ENCODE data around the gene FKBP14.
"Not testable (repeated sequence)": the region's sequence is repeated elsewhere in the genome, so short reads cannot be mapped to it uniquely, and the experiment has no call there.

The FKBP14 gene

GRCh38 chr7:29974286-29974685 is 52.2 kb downstream of the FKBP14 start:
- no peaks in the 10 kb centered on the region for H3K27me3 ChIP-seq (ENCODE audit: insufficient read depth, low read length)
- 0 out of 2 replicates have a peak, but pooled peaks cover under 1% of the 10 kb centered on the region for H3K36me3 ChIP-seq (ENCODE audit: insufficient read depth, low read length)
- no peak overlapping the region for H3K4me3 ChIP-seq (ENCODE audit: low read length)
- 90% methylated on average over 2 of the region's 3 CpGs for WGBS
- H3K4me1 ChIP-seq (ENCODE audit: insufficient read depth, low read length) = peaks cover 13% of the 10 kb centered on the region; the same call in 1 of the 2 replicates
- H3K9me3 ChIP-seq (ENCODE audit: insufficient read depth, low read depth, low read length) = no peaks in the 10 kb centered on the region
- H3K27ac ChIP-seq (ENCODE audit: low read depth, low read length) = no peak overlapping the region
- H3K9ac ChIP-seq (ENCODE audit: low read depth, low read length) = no peak overlapping the region

- Histone ChIP-seq H3K9ac (ENCODE audit: low read depth, low read length) (no peak overlapping the region), H3K9me3 (ENCODE audit: insufficient read depth, low read depth, low read length) (no peaks in the 10 kb centered on the region), H3K27me3 (ENCODE audit: insufficient read depth, low read length) (no peaks in the 10 kb centered on the region), H3K4me3 (ENCODE audit: low read length) (no peak overlapping the region), H3K4me1 (ENCODE audit: insufficient read depth, low read length) (peaks cover 13% of the 10 kb centered on the region; the same call in 1 of the 2 replicates), H3K36me3 (ENCODE audit: insufficient read depth, low read length) (peaks cover 18% of the 10 kb centered on the region), H3K27ac (ENCODE audit: low read depth, low read length) (no peak overlapping the region)
- 90% methylated on average over 1 of the region's 1 CpG for WGBS
These were observed 54.2 kb downstream of the FKBP14 start for GRCh38 chr7:29972315-29972669.

- H3K9me3 ChIP-seq (ENCODE audit: insufficient read depth, low read depth, low read length) = no peaks in the 10 kb centered on the region
- H3K27me3 ChIP-seq (ENCODE audit: insufficient read depth, low read length) = no peaks in the 10 kb centered on the region
- no peak overlapping the region for H3K4me3 ChIP-seq (ENCODE audit: low read length)
- peaks cover 10% of the 10 kb centered on the region; the same call in 1 of the 2 replicates for H3K4me1 ChIP-seq (ENCODE audit: insufficient read depth, low read length)
- H3K9ac ChIP-seq (ENCODE audit: low read depth, low read length) = no peak overlapping the region
- no peak overlapping the region for H3K27ac ChIP-seq (ENCODE audit: low read depth, low read length)
- H3K36me3 ChIP-seq (ENCODE audit: insufficient read depth, low read length) = peaks cover 23% of the 10 kb centered on the region
- WGBS = 97% methylated on average over 4 of the region's 5 CpGs
These were observed 54.8 kb downstream of the FKBP14 start for GRCh38 chr7:29971566-29972314.

- Histone ChIP-seq H3K9ac (ENCODE audit: low read depth, low read length) (no peak overlapping the region), H3K36me3 (ENCODE audit: insufficient read depth, low read length) (peaks cover 38% of the 10 kb centered on the region), H3K27me3 (ENCODE audit: insufficient read depth, low read length) (no peaks in the 10 kb centered on the region), H3K9me3 (ENCODE audit: insufficient read depth, low read depth, low read length) (no peaks in the 10 kb centered on the region), H3K4me3 (ENCODE audit: low read length) (no peak overlapping the region), H3K27ac (ENCODE audit: low read depth, low read length) (no peak overlapping the region), H3K4me1 (ENCODE audit: insufficient read depth, low read length) (peaks cover 10% of the 10 kb centered on the region; the same call in 1 of the 2 replicates)
- 82% methylated on average over 1 of the region's 1 CpG for WGBS
These were observed 56.3 kb downstream of the FKBP14 start for GRCh38 chr7:29970158-29970557.

GRCh38 chr7:29969738-29970137 is 56.8 kb downstream of the FKBP14 start:
- Histone ChIP-seq H3K36me3 (ENCODE audit: insufficient read depth, low read length) (peaks cover 41% of the 10 kb centered on the region), H3K27me3 (ENCODE audit: insufficient read depth, low read length) (no peaks in the 10 kb centered on the region), H3K9me3 (ENCODE audit: insufficient read depth, low read depth, low read length) (no peaks in the 10 kb centered on the region), H3K4me3 (ENCODE audit: low read length) (no peak overlapping the region), H3K4me1 (ENCODE audit: insufficient read depth, low read length) (peaks cover 10% of the 10 kb centered on the region; the same call in 1 of the 2 replicates), H3K27ac (ENCODE audit: low read depth, low read length) (no peak overlapping the region), H3K9ac (ENCODE audit: low read depth, low read length) (no peak overlapping the region)
- 84% methylated on average over 2 of the region's 2 CpGs for WGBS

GRCh38 chr7:29968683-29969395 is 57.7 kb downstream of the FKBP14 start:
- H3K9me3 ChIP-seq (ENCODE audit: insufficient read depth, low read depth, low read length) = no peaks in the 10 kb centered on the region
- H3K9ac ChIP-seq (ENCODE audit: low read depth, low read length) = no peak overlapping the region
- peaks cover 10% of the 10 kb centered on the region; the same call in 1 of the 2 replicates for H3K4me1 ChIP-seq (ENCODE audit: insufficient read depth, low read length)
- H3K27me3 ChIP-seq (ENCODE audit: insufficient read depth, low read length) = no peaks in the 10 kb centered on the region
- H3K27ac ChIP-seq (ENCODE audit: low read depth, low read length) = no peak overlapping the region
- 89% methylated on average over 12 of the region's 12 CpGs for WGBS
- H3K4me3 ChIP-seq (ENCODE audit: low read length) = no peak overlapping the region
- peaks cover 46% of the 10 kb centered on the region for H3K36me3 ChIP-seq (ENCODE audit: insufficient read depth, low read length)

GRCh38 chr7:29965030-29965429 is 61.5 kb downstream of the FKBP14 start:
- Histone ChIP-seq H3K27ac (ENCODE audit: low read depth, low read length) (no peak overlapping the region), H3K36me3 (ENCODE audit: insufficient read depth, low read length) (peaks cover 65% of the 10 kb centered on the region), H3K4me3 (ENCODE audit: low read length) (no peak overlapping the region), H3K4me1 (ENCODE audit: insufficient read depth, low read length) (peaks cover 5% of the 10 kb centered on the region; the same call in 1 of the 2 replicates), H3K9ac (ENCODE audit: low read depth, low read length) (no peak overlapping the region), H3K27me3 (ENCODE audit: insufficient read depth, low read length) (no peaks in the 10 kb centered on the region), H3K9me3 (ENCODE audit: insufficient read depth, low read depth, low read length) (0 out of 2 replicates have a peak, but pooled peaks cover 2% of the 10 kb centered on the region)
- WGBS = 95% methylated on average over 3 of the region's 3 CpGs

GRCh38 chr7:29962035-29962434 is 64.5 kb downstream of the FKBP14 start:
- WGBS = 96% methylated on average over 1 of the region's 1 CpG

GRCh38 chr7:29961611-29962010 is 64.9 kb downstream of the FKBP14 start:
- H3K9me3 ChIP-seq (ENCODE audit: insufficient read depth, low read depth, low read length); H3K27ac ChIP-seq (ENCODE audit: low read depth, low read length); H3K4me3 ChIP-seq (ENCODE audit: low read length); H3K9ac ChIP-seq (ENCODE audit: low read depth, low read length); H3K27me3 ChIP-seq (ENCODE audit: insufficient read depth, low read length): not testable (repeated sequence)
- Histone ChIP-seq H3K4me1 (ENCODE audit: insufficient read depth, low read length) (peaks cover 10% of the 10 kb centered on the region; the same call in 1 of the 2 replicates), H3K36me3 (ENCODE audit: insufficient read depth, low read length) (peaks cover 49% of the 10 kb centered on the region)
- WGBS = 94% methylated on average over 16 of the region's 19 CpGs

More at GRCh38 chr7:29962035-29962434, 64.5 kb downstream of the FKBP14 start:
- 0 out of 2 replicates have a peak, but pooled peaks cover 2% of the 10 kb centered on the region for H3K9me3 ChIP-seq (ENCODE audit: insufficient read depth, low read depth, low read length)
- H3K4me3 ChIP-seq (ENCODE audit: low read length) = no peak overlapping the region
- H3K27ac ChIP-seq (ENCODE audit: low read depth, low read length) = no peak overlapping the region
- peaks cover 10% of the 10 kb centered on the region; the same call in 1 of the 2 replicates for H3K4me1 ChIP-seq (ENCODE audit: insufficient read depth, low read length)
- no peak overlapping the region for H3K9ac ChIP-seq (ENCODE audit: low read depth, low read length)
- no peaks in the 10 kb centered on the region for H3K27me3 ChIP-seq (ENCODE audit: insufficient read depth, low read length)
- H3K36me3 ChIP-seq (ENCODE audit: insufficient read depth, low read length) = peaks cover 52% of the 10 kb centered on the region

Data from HUES64 (cell line).